Uterus (tissue), 4 donors: ENCODE measurements around the gene HSPA14. TPM values are rescaled to one million over a fixed set of nuclear protein-coding genes. Genes with fewer than 3 reads are reported as not detected.
"Not testable (repeated sequence)": the region's sequence is repeated elsewhere in the genome, so short reads cannot be mapped to it uniquely, and the experiment has no call there.

ENCODE experiments used
- DNase-seq, 2 donors: peaks; one replicate each; pipeline ENCODE4 v3.0.0-alpha.2; 2019 to 2020
- H3K27ac ChIP-seq, 2 donors: fragments of 200-600 bp; sonication (generic); 1 replicate in 1 of 2; 2 replicates in 1 of 2; pipeline ENCODE4 v1.5.1; 2016 to 2018
- H3K27me3 ChIP-seq, 2 donors: fragments of 200-600 bp; sonication (generic); one replicate each; pipeline ENCODE4 v1.5.1; 2018 to 2019; ENCODE audit warnings: control low read depth in 1 of 2
- H3K36me3 ChIP-seq, 2 donors: fragments of 200-600 bp; sonication (generic); one replicate each; pipeline ENCODE4 v1.5.1; 2019; ENCODE audit warnings: control low read depth in 1 of 2
- H3K4me1 ChIP-seq, 2 donors: fragments of 200-600 bp; sonication (generic); one replicate each; pipeline ENCODE4 v1.5.1; 2018 to 2019; ENCODE audit warnings: control low read depth in 1 of 2
- H3K4me3 ChIP-seq, 2 donors: fragments of 200-600 bp; sonication (generic); 1 replicate in 1 of 2; 2 replicates in 1 of 2; pipeline ENCODE4 v1.5.1; 2018 to 2019; ENCODE audit warnings: mild to moderate bottlenecking in 1 of 2
- H3K9me3 ChIP-seq, 2 donors: fragments of 200-600 bp; sonication (generic); one replicate each; pipeline ENCODE4 v1.5.1; 2019; ENCODE audit warnings: control low read depth in 1 of 2
- POLR2A ChIP-seq, 2 donors: fragments of 450-650 bp; IDR thresholded peaks; one replicate each; pipeline ENCODE4 v1.6.1; 2016; ENCODE audit warnings: antibody characterized with exemption in 2 of 2, mild to moderate bottlenecking in 1 of 2, moderate library complexity in 1 of 2
- intact Hi-C: fragments of 100-400 bp; cut with DNase I; formaldehyde crosslinking; loops from one replicate; pipeline ENCODE4 v1.15.1; 2023; ENCODE audit warnings: low total_unique reads
- total RNA-seq, 4 donors: library from RNA; depleted of rRNA in 3 of 4; stranded (reverse); fragments of >200 nt in 3 of 4; gene quantifications; one replicate each; pipeline versions ENCODE4 v1.1.0 to v1.2.4, GENCODE V29; 2014 to 2023
- TF ChIP-seq, protein P1 (sequence below), 4 experiments: fragments of 200-600 bp in 2 of 4; fragments of 450-650 bp in 2 of 4; sonication (generic) in 2 of 4; IDR thresholded peaks; one replicate each; pipeline ENCODE4 v1.5.1; 2016 to 2019; ENCODE audit warnings: antibody characterized with exemption in 4 of 4, mild to moderate bottlenecking in 2 of 4, moderate library complexity in 1 of 4
- donor health status: DM: yes; HTN: yes; CAD: no.

Gene HSPA14
- total RNA-seq, 4 donors from 2014 or later: 10.4 to 19.4 (median 13.8) TPM

DNA sequence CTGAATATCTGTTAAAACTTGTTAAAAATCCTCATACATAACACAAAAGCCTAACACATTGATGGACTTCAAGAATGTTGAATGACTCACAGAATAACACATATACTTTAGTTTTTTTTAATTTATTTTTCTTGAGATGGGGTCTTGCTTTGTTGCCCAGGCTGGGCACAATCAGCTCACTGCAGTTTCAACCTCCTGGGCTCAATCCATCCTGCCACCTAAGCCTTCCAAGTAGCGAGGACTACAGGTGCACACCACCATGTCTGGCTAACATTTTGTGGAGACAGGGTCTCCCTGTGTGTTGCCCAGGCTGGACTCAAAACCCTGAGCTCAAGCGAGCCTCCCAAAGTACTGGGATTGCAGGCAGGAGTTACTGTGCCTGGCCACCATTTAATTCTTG lies 68.7 kb downstream of the HSPA14 start:
- intact Hi-C loops: no loop called here
- no peak for TF ChIP-seq POLR2A (IDR thresholded peaks at IDR 0.05)
- TF ChIP-seq, protein P1, sequence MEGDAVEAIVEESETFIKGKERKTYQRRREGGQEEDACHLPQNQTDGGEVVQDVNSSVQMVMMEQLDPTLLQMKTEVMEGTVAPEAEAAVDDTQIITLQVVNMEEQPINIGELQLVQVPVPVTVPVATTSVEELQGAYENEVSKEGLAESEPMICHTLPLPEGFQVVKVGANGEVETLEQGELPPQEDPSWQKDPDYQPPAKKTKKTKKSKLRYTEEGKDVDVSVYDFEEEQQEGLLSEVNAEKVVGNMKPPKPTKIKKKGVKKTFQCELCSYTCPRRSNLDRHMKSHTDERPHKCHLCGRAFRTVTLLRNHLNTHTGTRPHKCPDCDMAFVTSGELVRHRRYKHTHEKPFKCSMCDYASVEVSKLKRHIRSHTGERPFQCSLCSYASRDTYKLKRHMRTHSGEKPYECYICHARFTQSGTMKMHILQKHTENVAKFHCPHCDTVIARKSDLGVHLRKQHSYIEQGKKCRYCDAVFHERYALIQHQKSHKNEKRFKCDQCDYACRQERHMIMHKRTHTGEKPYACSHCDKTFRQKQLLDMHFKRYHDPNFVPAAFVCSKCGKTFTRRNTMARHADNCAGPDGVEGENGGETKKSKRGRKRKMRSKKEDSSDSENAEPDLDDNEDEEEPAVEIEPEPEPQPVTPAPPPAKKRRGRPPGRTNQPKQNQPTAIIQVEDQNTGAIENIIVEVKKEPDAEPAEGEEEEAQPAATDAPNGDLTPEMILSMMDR (IDR thresholded peaks at IDR 0.05): no peak
- H3K4me3 ChIP-seq: no peak overlapping the region
- H3K27me3 ChIP-seq: no peaks in the 10 kb centered on the region
- H3K36me3 ChIP-seq: no peaks in the 10 kb centered on the region
- no peaks in the 10 kb centered on the region for H3K9me3 ChIP-seq
- H3K27ac ChIP-seq: no peak overlapping the region
- H3K4me1 ChIP-seq: no peaks in the 10 kb centered on the region
- DNase-seq: no peak

DNA sequence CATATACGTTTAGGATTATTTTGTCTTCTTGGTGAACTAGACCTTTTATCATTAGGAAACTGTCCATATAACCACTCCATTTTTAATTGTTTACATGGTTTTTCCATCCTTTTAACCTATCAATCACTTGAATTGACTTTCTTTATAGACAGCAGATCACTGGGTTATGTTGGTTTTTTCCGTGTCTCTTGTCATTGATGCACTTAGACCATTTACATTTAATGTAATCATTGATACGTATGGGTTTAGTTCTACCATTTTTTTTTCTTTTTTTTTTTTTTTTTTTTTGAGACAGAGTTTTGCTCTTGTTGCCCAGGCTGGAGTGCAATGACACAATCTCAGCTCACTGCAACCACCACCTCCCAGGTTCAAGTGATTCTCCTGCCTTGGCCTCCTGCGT lies 69.5 kb downstream of the HSPA14 start:
- H3K9me3 ChIP-seq, H3K4me3 ChIP-seq, H3K27ac ChIP-seq, H3K36me3 ChIP-seq, H3K27me3 ChIP-seq, DNase-seq, H3K4me1 ChIP-seq, intact Hi-C loops: not testable (repeated sequence)

GRCh38 chr10:14909101-14909500 lies 71.0 kb downstream of the HSPA14 start:
- Histone ChIP-seq H3K27me3 (no peaks in the 10 kb centered on the region), H3K36me3 (no peaks in the 10 kb centered on the region), H3K4me3 (no peak overlapping the region), H3K27ac (no peak overlapping the region), H3K4me1 (no peaks in the 10 kb centered on the region), H3K9me3 (no peaks in the 10 kb centered on the region)
- TF ChIP-seq POLR2A (IDR thresholded peaks at IDR 0.05): no peak
- TF ChIP-seq, protein P1 (IDR thresholded peaks at IDR 0.05): no peak
- intact Hi-C loops: no loop called here
- no peak for DNase-seq

- TF ChIP-seq POLR2A (IDR thresholded peaks at IDR 0.05): no peak
- TF ChIP-seq, protein P1 (IDR thresholded peaks at IDR 0.05): no peak
- H3K27ac ChIP-seq: no peak overlapping the region
- H3K9me3 ChIP-seq: no peaks in the 10 kb centered on the region
- no peaks in the 10 kb centered on the region for H3K36me3 ChIP-seq
- no peaks in the 10 kb centered on the region for H3K4me1 ChIP-seq
- no peaks in the 10 kb centered on the region for H3K27me3 ChIP-seq
- DNase-seq: no peak
- no peak overlapping the region for H3K4me3 ChIP-seq
- intact Hi-C loops: no loop called here
Measured at GRCh38 chr10:14910953-14911352, 72.8 kb downstream of the HSPA14 start.

GRCh38 chr10:14911801-14912200 lies 73.7 kb downstream of the HSPA14 start:
- no peaks in the 10 kb centered on the region for H3K36me3 ChIP-seq
- no peak overlapping the region for H3K27ac ChIP-seq
- no peak for DNase-seq
- no peak overlapping the region for H3K4me3 ChIP-seq
- H3K4me1 ChIP-seq: no peaks in the 10 kb centered on the region
- H3K27me3 ChIP-seq: no peaks in the 10 kb centered on the region
- TF ChIP-seq POLR2A (IDR thresholded peaks at IDR 0.05): no peak
- TF ChIP-seq, protein P1 (IDR thresholded peaks at IDR 0.05): no peak
- intact Hi-C loops: no loop called here
- peaks cover 0 to 6% of the 10 kb centered on the region in 2 donors for H3K9me3 ChIP-seq

GRCh38 chr10:14916600-14916999 lies 78.5 kb downstream of the HSPA14 start:
- Histone ChIP-seq H3K9me3 (peaks cover 0 to 14% of the 10 kb centered on the region in 2 donors), H3K4me3 (no peak overlapping the region), H3K36me3 (no peaks in the 10 kb centered on the region), H3K27me3 (no peaks in the 10 kb centered on the region), H3K27ac (no peak overlapping the region), H3K4me1 (no peaks in the 10 kb centered on the region)
- TF ChIP-seq, protein P1 (IDR thresholded peaks at IDR 0.05): no peak
- TF ChIP-seq POLR2A (IDR thresholded peaks at IDR 0.05): no peak
- intact Hi-C loops: no loop called here
- no peak for DNase-seq
